Ammon's horn (tissue), 1 donor: ENCODE measurements around the gene ATP5F1D.
A peak's percentile ranks its signal among the peaks of the same experiment; 100 is the strongest.
"Not testable (repeated sequence)": the region's sequence is repeated elsewhere in the genome, so short reads cannot be mapped to it uniquely, and the experiment has no call there.

ENCODE experiments used
- DNase-seq: peaks from one replicate; pipeline ENCODE4 v3.0.0-alpha.2; 2016; ENCODE audit warnings: low spot score

Gene ATP5F1D

GRCh38 chr19:1233115-1233667 is 8.4 kb upstream of the ATP5F1D start:
- no peak for DNase-seq

- no peak for DNase-seq
Observed at GRCh38 chr19:1234051-1234954, 7.2 kb upstream of the ATP5F1D start.

GRCh38 chr19:1234955-1235380 is 6.6 kb upstream of the ATP5F1D start:
- DNase-seq = no peak

- no peak for DNase-seq
Observed at GRCh38 chr19:1235625-1236538, 5.7 kb upstream of the ATP5F1D start.

- DNase-seq = no peak
Observed at GRCh38 chr19:1236576-1236975, 5.0 kb upstream of the ATP5F1D start.

GRCh38 chr19:1237027-1237659 is 4.4 kb upstream of the ATP5F1D start:
- no peak for DNase-seq

- DNase-seq = no peak
Observed at GRCh38 chr19:1237754-1238368, 3.7 kb upstream of the ATP5F1D start, which contains the start of gene CBARP. Gene CBARP, minus strand, starts transcription at chr19:1238005. Its CDS starts 1,905 bp downstream, at chr19:1236100.

- no peak for DNase-seq
Observed at GRCh38 chr19:1238369-1239303, 2.9 kb upstream of the ATP5F1D start.

GRCh38 chr19:1239420-1239795 is 2.1 kb upstream of the ATP5F1D start:
- no peak for DNase-seq

GRCh38 chr19:1239796-1240737 is 1.5 kb upstream of the ATP5F1D start:
- DNase-seq = peak; percentile 92

- DNase-seq = no peak
Observed at GRCh38 chr19:1240925-1241324, 626 bp upstream of the ATP5F1D start.

GRCh38 chr19:1243768-1244692 is 2.5 kb downstream of the ATP5F1D start:
- peak; percentile 89 for DNase-seq

- no peak for DNase-seq
Observed at GRCh38 chr19:1244693-1245451, 3.3 kb downstream of the ATP5F1D start.

- DNase-seq = peak; percentile 10
Observed at GRCh38 chr19:1245494-1246264, 4.1 kb downstream of the ATP5F1D start.

GRCh38 chr19:1246265-1247087 is 4.9 kb downstream of the ATP5F1D start:
- not testable (repeated sequence) for DNase-seq

- no peak for DNase-seq
Observed at GRCh38 chr19:1247748-1248138, 6.2 kb downstream of the ATP5F1D start.
